Measurements from ENCODE around the gene CHST13.
"Not testable (repeated sequence)": the region's sequence is repeated elsewhere in the genome, so short reads cannot be mapped to it uniquely, and the experiment has no call there.

CHST13 gene

GRCh38 chr3:126525091-126525852 is 1.3 kb downstream of the CHST13 start:
- FAIRE-seq (peak; percentile 20), DNase-seq (ENCODE audit: low spot score) (no peak)

- no peak for FAIRE-seq
- no peak for DNase-seq (ENCODE audit: low spot score)
These were observed 2.1 kb downstream of the CHST13 start for GRCh38 chr3:126525853-126526667.

GRCh38 chr3:126526668-126527005 is 2.7 kb downstream of the CHST13 start:
- no peak for FAIRE-seq
- no peak for DNase-seq (ENCODE audit: low spot score)

- FAIRE-seq (no peak), DNase-seq (ENCODE audit: low spot score) (no peak)
These were observed 3.1 kb downstream of the CHST13 start for GRCh38 chr3:126527006-126527405.

- no peak for DNase-seq (ENCODE audit: low spot score)
- FAIRE-seq: peak; percentile 52
These were observed 3.7 kb downstream of the CHST13 start for GRCh38 chr3:126527455-126528211.

- DNase-seq (ENCODE audit: low spot score) (no peak), FAIRE-seq (no peak)
These were observed 4.5 kb downstream of the CHST13 start for GRCh38 chr3:126528419-126528799.

GRCh38 chr3:126528800-126529541 is 5.0 kb downstream of the CHST13 start:
- FAIRE-seq (peak; percentile 44), DNase-seq (ENCODE audit: low spot score) (no peak)

GRCh38 chr3:126529585-126530170 is 5.7 kb downstream of the CHST13 start:
- DNase-seq (ENCODE audit: low spot score) (no peak), FAIRE-seq (no peak)

GRCh38 chr3:126530171-126531050 is 6.5 kb downstream of the CHST13 start:
- FAIRE-seq: peak; percentile 75
- no peak for DNase-seq (ENCODE audit: low spot score)

GRCh38 chr3:126531051-126531330 is 7.0 kb downstream of the CHST13 start:
- DNase-seq (ENCODE audit: low spot score): no peak
- FAIRE-seq: no peak

- DNase-seq (ENCODE audit: low spot score) (no peak), FAIRE-seq (no peak)
These were observed 9.6 kb downstream of the CHST13 start for GRCh38 chr3:126533506-126533905.

GRCh38 chr3:126534716-126535115 is 10.8 kb downstream of the CHST13 start:
- not testable (repeated sequence) for FAIRE-seq

GRCh38 chr3:126535636-126536035 is 11.7 kb downstream of the CHST13 start:
- DNase-seq (ENCODE audit: low spot score): no peak
- no peak for FAIRE-seq

More at GRCh38 chr3:126534716-126535115, 10.8 kb downstream of the CHST13 start:
- DNase-seq (ENCODE audit: low spot score): not testable (repeated sequence)

GRCh38 chr3:126536126-126536525 is 12.2 kb downstream of the CHST13 start:
- FAIRE-seq: no peak
- DNase-seq (ENCODE audit: low spot score): no peak

- FAIRE-seq: no peak
These were observed 13.3 kb downstream of the CHST13 start for GRCh38 chr3:126537116-126537729.

GRCh38 chr3:126537730-126538281 is 13.9 kb downstream of the CHST13 start:
- DNase-seq (ENCODE audit: low spot score): no peak
- no peak for FAIRE-seq

More at GRCh38 chr3:126537116-126537729, 13.3 kb downstream of the CHST13 start:
- DNase-seq (ENCODE audit: low spot score): no peak

GRCh38 chr3:126538316-126538715 is 14.4 kb downstream of the CHST13 start:
- DNase-seq (ENCODE audit: low spot score): no peak

GRCh38 chr3:126538966-126539365 is 15.0 kb downstream of the CHST13 start:
- DNase-seq (ENCODE audit: low spot score) (no peak), FAIRE-seq (no peak)

More at GRCh38 chr3:126538316-126538715, 14.4 kb downstream of the CHST13 start:
- no peak for FAIRE-seq

GRCh38 chr3:126539558-126540250 is 15.7 kb downstream of the CHST13 start:
- FAIRE-seq (peak; percentile 100), DNase-seq (ENCODE audit: low spot score) (no peak)

Measured in urothelium cell line (cell line).